SK-N-MC (cell line): Measurements from ENCODE around the gene PNRC1.

Experiments
- DNase-seq: peaks from one replicate; pipeline ENCODE4 v3.0.0-alpha.2; 2011; ENCODE audit warnings: low read depth, low spot score
- H3K27ac ChIP-seq: fragments of 200-600 bp; sonication (generic); 2 replicates; pipeline ENCODE4 v1.5.1; 2016; ENCODE audit warnings: mixed run types
- H3K36me3 ChIP-seq: fragments of 200-600 bp; sonication (generic); 2 replicates; pipeline ENCODE4 v1.6.1; 2017; ENCODE audit warnings: antibody characterized with exemption, low read length, mixed read lengths; ENCODE audit not compliant: insufficient read depth
- H3K4me3 ChIP-seq: fragments of 200-600 bp; sonication (generic); 2 replicates; pipeline ENCODE4 v1.5.1; 2016
- H3K9ac ChIP-seq: fragments of 200-600 bp; sonication (generic); 2 replicates; pipeline ENCODE4 v1.8.0; 2017; ENCODE audit warnings: mixed run types, mixed read lengths; ENCODE audit not compliant: insufficient read length
- H3K9me3 ChIP-seq: fragments of 200-600 bp; sonication (generic); 2 replicates; pipeline ENCODE4 v1.6.1; 2017; ENCODE audit warnings: low read depth, mild to moderate bottlenecking, antibody characterized with exemption, low read length, moderate library complexity, mixed read lengths
- EZH2 ChIP-seq: fragments of 200-600 bp; sonication (generic); IDR thresholded peaks from one replicate; pipeline ENCODE4 v1.6.1; 2017; ENCODE audit warnings: antibody characterized with exemption
- FOXP2 ChIP-seq: optimal IDR thresholded peaks from 2 replicates; pipeline ENCODE3; 2011; ENCODE audit warnings: mild to moderate bottlenecking, moderate library complexity; ENCODE audit not compliant: insufficient read depth; ENCODE audit errors: extremely low read length, control extremely low read depth
- POLR2AphosphoS5 ChIP-seq: IDR thresholded peaks from 2 replicates; pipeline ENCODE4 v1.6.1; 2012; ENCODE audit warnings: mild to moderate bottlenecking, low read depth, low read length, borderline replicate concordance

Gene PNRC1

DNA sequence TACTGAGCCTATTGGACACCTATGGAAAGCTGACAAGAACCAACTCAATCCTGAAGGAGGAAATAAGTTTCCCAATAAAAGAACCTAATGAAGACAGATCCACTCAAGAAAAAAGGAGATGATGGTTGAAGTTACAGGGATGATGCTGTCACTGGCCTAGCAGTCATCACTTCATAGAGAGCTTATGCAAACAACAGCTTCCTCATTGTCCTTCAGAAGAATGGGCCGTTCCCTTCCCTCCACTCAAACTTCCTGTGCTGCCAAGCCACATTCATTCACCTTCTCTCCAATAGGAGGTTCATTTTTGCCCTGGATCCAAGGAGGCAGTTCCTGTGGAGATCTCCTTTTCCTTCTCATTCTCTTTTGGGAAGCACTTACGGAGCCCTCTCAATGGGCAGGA, 51.5 kb downstream of the PNRC1 start:
- Histone ChIP-seq H3K27ac (no peak overlapping the region), H3K9me3 (no peaks in the 10 kb centered on the region), H3K9ac (no peak overlapping the region), H3K4me3 (no peak overlapping the region), H3K36me3 (no peaks in the 10 kb centered on the region)
- TF ChIP-seq POLR2AphosphoS5: no peak
- TF ChIP-seq FOXP2: no peak
- no peak for TF ChIP-seq EZH2
- DNase-seq: no peak

DNA sequence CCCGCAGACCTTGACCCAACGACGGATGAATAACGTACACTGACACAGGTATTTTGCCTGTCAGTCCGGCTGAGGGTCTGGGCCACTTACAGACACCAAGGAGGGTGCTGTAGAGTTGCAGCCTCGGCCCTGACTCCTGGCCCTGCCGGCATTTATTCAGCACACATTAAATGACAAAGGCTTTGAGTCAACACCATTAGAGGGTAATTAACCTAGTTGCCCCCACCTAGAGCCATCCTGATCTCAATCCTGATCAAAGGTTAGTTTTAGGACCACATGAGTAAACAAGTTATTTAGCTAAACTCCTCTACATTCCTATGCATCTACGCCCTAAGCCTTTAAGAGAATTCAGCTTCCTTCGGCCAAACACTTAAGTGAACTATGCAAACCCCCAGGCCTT, 53.4 kb downstream of the PNRC1 start:
- Histone ChIP-seq H3K27ac (no peak overlapping the region), H3K9me3 (no peaks in the 10 kb centered on the region), H3K36me3 (no peaks in the 10 kb centered on the region), H3K4me3 (no peak overlapping the region), H3K9ac (no peak overlapping the region)
- no peak for TF ChIP-seq EZH2
- DNase-seq: no peak

DNA sequence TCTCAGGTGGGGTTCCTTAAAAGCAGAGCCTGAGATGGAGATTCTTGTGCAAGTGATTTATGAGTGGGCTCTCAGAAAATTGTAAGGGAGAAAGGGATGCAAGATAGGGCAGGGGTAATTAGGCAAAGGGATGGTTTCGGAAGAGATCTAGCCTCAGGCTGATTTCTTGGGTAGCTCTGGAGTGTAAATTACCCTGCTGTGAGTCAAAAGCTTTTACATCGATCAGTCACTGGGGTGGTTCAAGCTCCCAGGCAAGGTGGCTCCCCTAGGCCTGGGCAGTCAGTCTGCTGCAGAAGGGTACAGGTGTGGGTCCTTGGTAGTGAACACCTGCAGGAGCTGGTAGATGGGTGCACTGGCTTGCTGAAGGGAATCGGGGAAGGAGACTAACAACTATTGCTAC, 54.2 kb downstream of the PNRC1 start:
- no peak for DNase-seq

More for the DNA sequence above, 54.2 kb downstream of the PNRC1 start:
- H3K4me3 ChIP-seq: no peak overlapping the region
- no peak overlapping the region for H3K27ac ChIP-seq
- no peak for TF ChIP-seq POLR2AphosphoS5
- TF ChIP-seq FOXP2: no peak
- H3K9me3 ChIP-seq: no peaks in the 10 kb centered on the region
- no peaks in the 10 kb centered on the region for H3K36me3 ChIP-seq
- H3K9ac ChIP-seq: no peak overlapping the region
